T1000 (cell line): ENCODE data around the gene SPI1.

Experiments used
- DNase-seq: peaks from one replicate; lab custom pipeline; 2025; ENCODE audit warnings: mixed read lengths; lab: John Stamatoyannopoulos, UW

SPI1 gene

GRCh38 chr11:47357985-47358730 is 20.2 kb downstream of the SPI1 start:
- DNase-seq: no peak

DNA sequence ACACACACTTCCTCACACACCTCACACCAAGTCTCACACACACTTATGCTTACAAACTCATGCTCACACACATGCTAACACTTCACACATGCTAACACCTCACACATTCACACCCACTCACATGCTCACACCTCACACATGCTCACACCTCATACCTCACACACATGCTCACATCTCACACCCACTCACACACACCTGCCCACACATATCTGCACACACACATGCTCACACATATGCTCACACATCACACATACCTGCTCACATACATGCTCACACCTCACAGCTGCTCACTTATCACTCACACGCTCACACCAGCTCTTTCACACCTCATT is 21.4 kb downstream of the SPI1 start:
- no peak for DNase-seq

GRCh38 chr11:47356129-47356997 is 22.0 kb downstream of the SPI1 start:
- no peak for DNase-seq

GRCh38 chr11:47355283-47356128 is 22.8 kb downstream of the SPI1 start:
- DNase-seq: peak; percentile 80

DNA sequence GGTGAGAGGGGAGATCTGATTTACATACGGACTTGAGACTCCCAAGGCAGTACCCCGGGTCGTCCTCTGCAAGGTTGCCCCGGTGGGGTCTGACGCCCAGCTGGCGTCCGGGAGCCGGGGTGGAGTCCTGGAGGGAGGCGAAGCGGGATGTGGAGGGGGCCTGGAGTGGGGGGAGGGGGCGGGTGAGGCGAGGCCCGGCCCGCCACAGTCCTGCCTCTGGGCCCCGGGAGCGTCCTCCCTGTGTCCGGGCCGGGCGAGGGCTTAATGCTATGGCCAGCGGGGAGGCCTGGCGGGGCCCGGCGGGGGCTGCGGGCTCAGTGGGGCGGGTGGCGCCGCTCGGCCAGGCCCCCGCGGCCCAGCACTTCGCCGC is 23.4 kb downstream of the SPI1 start:
- no peak for DNase-seq

GRCh38 chr11:47353978-47354774 is 24.2 kb downstream of the SPI1 start:
- DNase-seq: no peak

DNA sequence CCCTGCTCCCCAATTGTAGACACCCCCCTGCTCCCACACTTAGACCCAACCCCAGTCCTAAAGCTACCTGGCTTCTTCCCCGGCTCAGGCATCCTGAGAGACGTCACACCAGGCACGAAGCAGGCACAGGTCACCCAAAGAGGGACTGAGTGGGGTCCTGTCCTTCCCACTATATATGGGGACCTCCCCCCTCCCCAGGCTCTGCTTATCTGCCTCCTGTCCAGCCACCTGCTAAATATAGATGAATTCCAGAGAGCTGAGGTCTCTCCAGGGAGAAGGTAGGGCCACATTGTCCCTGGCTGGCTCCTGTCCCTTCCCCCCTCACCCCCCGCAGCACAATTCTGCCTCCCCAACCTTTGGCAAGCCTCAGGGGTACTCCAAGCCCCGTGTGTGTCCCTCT is 25.8 kb downstream of the SPI1 start, which contains the start of gene MYBPC3:
Gene MYBPC3 (minus strand): TSS at position 147 of the 400 bp plus-strand sequence. CDS start 55 bp downstream, at position 92.
- no peak for DNase-seq

DNA sequence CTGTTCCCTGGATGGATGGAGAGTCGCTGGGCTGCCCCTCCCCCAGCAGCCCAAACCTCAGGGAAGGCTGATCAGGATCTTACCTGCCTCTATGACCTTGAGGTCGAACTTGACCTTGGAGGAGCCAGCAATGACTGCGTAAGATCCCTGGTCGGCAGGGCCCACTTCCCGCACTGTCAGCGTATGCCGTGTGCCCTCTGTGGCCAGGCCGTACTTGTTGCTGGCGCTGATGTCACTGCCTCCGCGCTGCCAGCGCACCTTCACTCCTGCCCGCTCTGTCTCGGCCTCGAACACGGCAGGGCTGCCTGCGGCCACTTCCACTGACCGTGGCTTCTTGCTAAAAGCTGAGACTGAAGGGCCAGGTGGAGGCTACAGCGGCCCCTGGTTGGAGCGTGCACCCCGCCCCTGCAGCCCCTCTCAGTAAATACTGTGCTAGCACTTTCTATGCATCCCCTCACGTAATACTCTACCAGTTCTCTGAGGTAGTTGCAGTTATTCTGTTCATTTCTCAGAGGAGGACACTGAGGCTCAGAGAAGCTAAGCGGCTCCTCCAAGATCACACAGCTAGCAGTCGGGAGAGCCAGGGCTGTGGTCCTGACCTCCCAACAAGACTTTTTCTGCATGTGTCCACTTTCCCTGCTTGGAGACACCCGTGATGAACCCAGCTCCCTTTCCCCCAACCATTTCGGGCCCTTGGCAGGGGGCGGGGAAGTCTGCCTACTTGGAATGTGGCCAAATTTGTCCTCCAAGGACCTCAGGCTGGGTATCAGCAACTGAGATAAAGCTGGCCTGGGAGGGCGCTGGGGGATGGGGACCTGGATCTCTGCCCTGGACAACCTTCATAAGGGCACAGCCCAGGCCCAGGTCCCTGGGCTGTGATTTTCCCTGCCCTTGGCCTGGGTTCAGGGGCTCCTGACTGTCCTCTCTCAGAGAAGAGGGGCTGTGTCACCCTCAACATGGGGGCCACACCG is 26.9 kb downstream of the SPI1 start:
- DNase-seq: no peak

- no peak for DNase-seq
Observed at GRCh38 chr11:47350315-47350714, 28.0 kb downstream of the SPI1 start.

- DNase-seq: no peak
Observed at GRCh38 chr11:47349521-47350095, 28.7 kb downstream of the SPI1 start.

GRCh38 chr11:47348859-47349258 is 29.5 kb downstream of the SPI1 start:
- no peak for DNase-seq

DNA sequence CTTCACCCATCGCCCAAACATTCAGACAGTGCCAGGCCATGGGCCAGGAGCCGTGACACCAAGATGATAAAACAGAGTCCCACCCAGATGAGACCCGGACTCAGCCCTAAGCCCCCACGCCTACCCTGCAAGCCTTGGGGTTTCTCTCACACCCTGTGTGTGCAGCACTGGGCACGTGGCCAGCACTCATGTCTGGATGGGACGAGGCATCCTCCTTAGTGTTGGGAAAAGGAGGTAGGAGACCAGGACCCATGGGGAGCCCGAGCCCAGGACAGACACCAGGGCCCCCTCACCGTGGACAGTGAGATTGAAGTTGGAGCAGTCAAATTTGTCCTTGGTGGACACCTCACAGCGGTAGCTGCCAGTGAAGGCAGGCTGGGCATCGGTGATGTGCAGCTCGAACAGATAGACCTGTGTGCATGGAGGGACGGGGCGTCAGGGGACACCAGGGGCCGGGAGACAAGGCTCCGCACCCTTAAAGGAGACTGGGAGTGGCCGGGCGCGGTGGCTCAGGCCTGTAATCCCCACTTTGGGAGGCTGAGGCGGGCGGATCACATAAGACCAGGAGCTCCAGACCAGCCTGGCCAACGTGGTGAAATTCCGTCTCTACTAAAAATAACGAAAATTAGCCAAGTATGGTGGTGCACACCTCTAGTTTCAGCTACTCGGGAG is 30.1 kb downstream of the SPI1 start:
- DNase-seq: no peak

GRCh38 chr11:47347137-47347536 is 31.2 kb downstream of the SPI1 start:
- DNase-seq: no peak

- DNase-seq: no peak
Observed at GRCh38 chr11:47345890-47346563, 32.3 kb downstream of the SPI1 start.

DNA sequence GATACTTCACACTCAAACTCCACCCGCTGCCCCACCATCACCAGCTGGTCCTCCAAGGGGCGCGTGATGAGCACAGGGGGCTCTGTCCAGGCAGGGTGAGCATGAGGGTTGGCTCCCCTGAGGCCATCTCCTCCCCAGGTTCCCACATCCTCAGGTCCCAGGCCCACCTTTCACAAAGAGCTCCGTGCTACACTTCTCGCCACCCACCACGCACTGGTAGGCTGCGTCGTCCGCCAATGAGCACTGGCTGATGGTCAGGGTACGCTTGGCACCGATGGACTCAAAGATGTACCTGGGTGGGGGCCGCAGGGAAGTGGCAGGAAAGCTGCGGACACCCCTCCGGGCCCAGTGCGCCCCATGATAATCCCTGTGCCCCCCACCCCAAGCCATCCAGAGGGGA is 35.5 kb downstream of the SPI1 start:
- DNase-seq: no peak

DNA sequence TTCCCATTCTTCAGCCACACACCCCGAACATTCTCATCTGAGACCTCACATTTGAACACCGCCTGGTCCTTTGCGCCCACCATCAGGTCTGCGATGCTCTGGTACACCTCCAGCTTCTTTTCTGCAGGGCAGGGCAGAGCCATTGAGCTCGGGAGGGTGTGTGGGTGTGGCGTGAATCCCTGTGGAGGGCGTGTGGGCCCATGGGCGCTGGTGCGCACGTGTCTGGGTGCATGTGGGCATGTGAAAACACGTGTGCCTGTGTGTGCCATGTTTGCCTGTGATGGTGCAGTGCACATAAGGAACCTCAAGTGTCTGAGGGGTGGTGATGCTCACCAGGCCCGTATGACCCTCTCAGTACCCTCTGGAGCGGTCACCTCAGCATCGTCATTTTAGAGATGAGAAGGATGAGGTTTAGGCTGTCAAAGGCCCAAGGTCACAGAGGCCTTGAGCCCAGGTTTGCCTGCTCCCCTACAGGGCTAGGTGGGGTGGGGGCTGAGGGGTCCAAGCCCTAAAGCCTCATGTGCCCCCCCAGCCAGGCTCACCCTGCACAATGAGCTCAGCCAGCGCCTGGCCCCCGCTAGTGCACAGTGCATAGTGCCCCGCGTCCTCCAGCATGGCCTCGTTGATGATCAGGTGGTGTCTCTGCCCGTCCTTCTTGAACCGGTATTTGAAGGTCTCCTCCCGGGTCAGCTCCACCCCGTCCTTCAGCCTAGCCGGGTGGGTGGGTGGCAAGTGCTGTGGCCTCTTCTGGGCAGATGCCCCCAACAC is 36.1 kb downstream of the SPI1 start:
- no peak for DNase-seq

- no peak for DNase-seq
Observed at GRCh38 chr11:47340980-47341775, 37.2 kb downstream of the SPI1 start.
